ENCODE measurements around the gene OR10H4. TPM values are rescaled to one million over a fixed set of nuclear protein-coding genes. Genes with fewer than 3 reads are reported as not detected.
"Not testable (repeated sequence)": the region's sequence is repeated elsewhere in the genome, so short reads cannot be mapped to it uniquely, and the experiment has no call there.

OR10H4 gene
- total and polyA plus RNA-seq, 2 experiments from 2014 or later: not detected

DNA sequence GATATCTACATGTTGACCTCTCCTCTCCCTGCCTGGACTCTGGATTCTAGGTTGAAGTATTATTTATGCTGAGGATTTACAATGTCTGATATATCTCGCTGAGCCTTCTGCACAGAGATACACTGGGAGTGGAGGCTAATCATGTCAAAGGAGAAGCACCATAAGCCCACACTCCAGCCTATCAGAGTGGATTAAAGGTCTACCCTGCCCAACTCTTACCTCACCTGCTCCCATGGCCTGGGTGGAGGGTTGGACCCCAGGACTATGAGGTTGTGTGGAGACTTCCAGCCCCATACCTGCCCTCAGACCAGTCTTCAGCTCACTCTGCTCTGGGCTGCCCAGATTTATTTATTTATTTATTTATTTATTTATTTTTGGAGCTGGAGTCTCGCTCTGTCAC lies 15.4 kb downstream of the OR10H4 start:
- H3K4me1 Mint-ChIP-seq: no peaks in the 10 kb centered on the region
- Histone ChIP-seq H3F3A (replicated peaks; ENCODE audit: low read depth) (no peaks in the 10 kb centered on the region), H3K9me2 (ENCODE audit: insufficient read depth) (no peaks in the 10 kb centered on the region), H3K4me1 (ENCODE audit: insufficient read depth) (no peaks in the 10 kb centered on the region), H3K4me3 (no peak overlapping the region), H2AFZ (no peak overlapping the region), H3K27ac (ENCODE audit: low read depth) (no peak overlapping the region), H3K4me2 (no peak overlapping the region), H3K36me3 (ENCODE audit: insufficient read depth) (no peaks in the 10 kb centered on the region), H4K20me1 (replicated peaks; ENCODE audit: insufficient read depth) (no peaks in the 10 kb centered on the region), H3K79me2 (replicated peaks; ENCODE audit: insufficient read depth) (no peaks in the 10 kb centered on the region), H3K27me3 (ENCODE audit: insufficient read depth) (no peaks in the 10 kb centered on the region)
- peaks cover 90% of the 10 kb centered on the region for H3K9me3 Mint-ChIP-seq
- no peak for TF ChIP-seq CREB1 (CRISPR knock-in tag; IDR thresholded peaks at IDR 0.05; ENCODE audit: low read depth)
- TF ChIP-seq NANOG (IDR thresholded peaks at IDR 0.05; ENCODE audit: borderline replicate concordance): no peak
- TF ChIP-seq, protein P1, sequence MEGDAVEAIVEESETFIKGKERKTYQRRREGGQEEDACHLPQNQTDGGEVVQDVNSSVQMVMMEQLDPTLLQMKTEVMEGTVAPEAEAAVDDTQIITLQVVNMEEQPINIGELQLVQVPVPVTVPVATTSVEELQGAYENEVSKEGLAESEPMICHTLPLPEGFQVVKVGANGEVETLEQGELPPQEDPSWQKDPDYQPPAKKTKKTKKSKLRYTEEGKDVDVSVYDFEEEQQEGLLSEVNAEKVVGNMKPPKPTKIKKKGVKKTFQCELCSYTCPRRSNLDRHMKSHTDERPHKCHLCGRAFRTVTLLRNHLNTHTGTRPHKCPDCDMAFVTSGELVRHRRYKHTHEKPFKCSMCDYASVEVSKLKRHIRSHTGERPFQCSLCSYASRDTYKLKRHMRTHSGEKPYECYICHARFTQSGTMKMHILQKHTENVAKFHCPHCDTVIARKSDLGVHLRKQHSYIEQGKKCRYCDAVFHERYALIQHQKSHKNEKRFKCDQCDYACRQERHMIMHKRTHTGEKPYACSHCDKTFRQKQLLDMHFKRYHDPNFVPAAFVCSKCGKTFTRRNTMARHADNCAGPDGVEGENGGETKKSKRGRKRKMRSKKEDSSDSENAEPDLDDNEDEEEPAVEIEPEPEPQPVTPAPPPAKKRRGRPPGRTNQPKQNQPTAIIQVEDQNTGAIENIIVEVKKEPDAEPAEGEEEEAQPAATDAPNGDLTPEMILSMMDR (conservative IDR thresholded peaks at IDR 0.05; ENCODE audit: low read depth in 2 of 2): no peak
- DNase-seq (ENCODE audit: low spot score) (no peak), ATAC-seq (no peak)
- peaks cover 3% of the 10 kb centered on the region for H3K27me3 Mint-ChIP-seq (ENCODE audit: insufficient read depth, low read depth, poor library complexity)
- peaks cover 27% of the 10 kb centered on the region; the same call in 2 of the 3 replicates for H3K36me3 Mint-ChIP-seq (ENCODE audit: low read depth)
- no peak overlapping the region for H3K27ac Mint-ChIP-seq
- H3K4me3 Mint-ChIP-seq: no peak overlapping the region

DNA sequence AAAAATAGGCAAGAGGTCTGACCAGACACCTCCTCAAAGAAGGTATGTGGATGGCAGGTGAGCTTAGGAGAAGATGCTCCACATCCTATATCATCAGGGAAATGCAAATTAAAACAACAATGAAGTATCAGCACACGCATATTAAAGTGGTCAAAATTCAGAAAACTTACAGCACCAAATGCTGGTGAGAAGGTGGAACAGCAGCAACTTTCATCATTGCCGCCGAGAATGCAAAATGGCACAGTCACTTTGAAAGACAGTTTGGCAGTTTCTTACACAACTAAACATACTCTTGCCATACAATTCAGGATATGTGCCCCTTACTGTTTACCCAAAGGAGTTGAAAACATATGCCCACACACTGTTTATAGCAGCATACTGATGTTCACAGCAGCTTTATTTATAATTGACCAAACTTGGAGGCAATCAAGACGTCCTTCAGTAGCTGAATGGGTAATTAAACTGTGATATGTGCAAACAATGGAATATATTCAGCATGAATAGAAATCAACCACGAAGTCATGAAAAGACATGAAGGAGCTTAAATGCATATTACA lies 22.5 kb downstream of the OR10H4 start:
- Histone ChIP-seq H3K79me2 (replicated peaks; ENCODE audit: insufficient read depth) (no peaks in the 10 kb centered on the region), H3K27me3 (ENCODE audit: insufficient read depth) (no peaks in the 10 kb centered on the region), H2AFZ (no peak overlapping the region), H3K27ac (ENCODE audit: low read depth) (no peak overlapping the region), H3F3A (replicated peaks; ENCODE audit: low read depth) (no peaks in the 10 kb centered on the region), H3K4me2 (no peak overlapping the region), H4K20me1 (replicated peaks; ENCODE audit: insufficient read depth) (no peaks in the 10 kb centered on the region), H3K4me1 (ENCODE audit: insufficient read depth) (no peaks in the 10 kb centered on the region), H3K36me3 (ENCODE audit: insufficient read depth) (no peaks in the 10 kb centered on the region; the same call in 1 of the 2 replicates), H3K4me3 (no peak overlapping the region), H3K9me2 (ENCODE audit: insufficient read depth) (no peaks in the 10 kb centered on the region)
- TF ChIP-seq JUNB (IDR thresholded peaks at IDR 0.05; ENCODE audit: unreplicated experiment): no peak
- TF ChIP-seq, protein P2, sequence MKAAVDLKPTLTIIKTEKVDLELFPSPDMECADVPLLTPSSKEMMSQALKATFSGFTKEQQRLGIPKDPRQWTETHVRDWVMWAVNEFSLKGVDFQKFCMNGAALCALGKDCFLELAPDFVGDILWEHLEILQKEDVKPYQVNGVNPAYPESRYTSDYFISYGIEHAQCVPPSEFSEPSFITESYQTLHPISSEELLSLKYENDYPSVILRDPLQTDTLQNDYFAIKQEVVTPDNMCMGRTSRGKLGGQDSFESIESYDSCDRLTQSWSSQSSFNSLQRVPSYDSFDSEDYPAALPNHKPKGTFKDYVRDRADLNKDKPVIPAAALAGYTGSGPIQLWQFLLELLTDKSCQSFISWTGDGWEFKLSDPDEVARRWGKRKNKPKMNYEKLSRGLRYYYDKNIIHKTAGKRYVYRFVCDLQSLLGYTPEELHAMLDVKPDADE (IDR thresholded peaks at IDR 0.05): no peak
- no peak for TF ChIP-seq EZH2 (IDR thresholded peaks at IDR 0.05; ENCODE audit: low read depth, unreplicated experiment)
- TF ChIP-seq NANOG (IDR thresholded peaks at IDR 0.05; ENCODE audit: borderline replicate concordance): no peak
- no peak for TF ChIP-seq STAT1 (IDR thresholded peaks at IDR 0.05; ENCODE audit: unreplicated experiment)
- no peak for TF ChIP-seq ZNF114 (CRISPR knock-in tag; IDR thresholded peaks at IDR 0.05)
- DNase-seq (ENCODE audit: low spot score): no peak
- Mint-ChIP-seq H3K4me3 (no peak overlapping the region), H3K9me3 (peaks cover 87% of the 10 kb centered on the region), H3K27me3 (ENCODE audit: insufficient read depth, low read depth, poor library complexity) (no peaks in the 10 kb centered on the region), H3K4me1 (no peaks in the 10 kb centered on the region), H3K27ac (no peak overlapping the region), H3K36me3 (ENCODE audit: low read depth) (peaks cover 17% of the 10 kb centered on the region)
- ATAC-seq: no peak

GRCh38 chr19:15972043-15972442 lies 23.2 kb downstream of the OR10H4 start:
- H3K27me3 ChIP-seq (ENCODE audit: insufficient read depth); H3K27ac ChIP-seq (ENCODE audit: low read depth); DNase-seq (ENCODE audit: low spot score); H3K27me3 Mint-ChIP-seq (ENCODE audit: insufficient read depth, low read depth, poor library complexity); H3K4me2 ChIP-seq; H3F3A ChIP-seq (replicated peaks; ENCODE audit: low read depth); H3K9me2 ChIP-seq (ENCODE audit: insufficient read depth); H3K36me3 ChIP-seq (ENCODE audit: insufficient read depth); H3K27ac Mint-ChIP-seq; H3K79me2 ChIP-seq (replicated peaks; ENCODE audit: insufficient read depth); H3K4me3 ChIP-seq; H3K4me1 ChIP-seq (ENCODE audit: insufficient read depth); H2AFZ ChIP-seq; ATAC-seq; H3K4me3 Mint-ChIP-seq; H3K4me1 Mint-ChIP-seq; H4K20me1 ChIP-seq (replicated peaks; ENCODE audit: insufficient read depth): not testable (repeated sequence)
- peaks cover 86% of the 10 kb centered on the region for H3K9me3 Mint-ChIP-seq
- peaks cover 17% of the 10 kb centered on the region for H3K36me3 Mint-ChIP-seq (ENCODE audit: low read depth)
